ENCODE results near the gene NTRK1. TPM values are rescaled to one million over a fixed set of nuclear protein-coding genes. Genes with fewer than 3 reads are reported as not detected.
A peak's percentile ranks its signal among the peaks of the same experiment; 100 is the strongest.

The NTRK1 gene
- total RNA-seq (1 to 10 TPM; 2.9 to 3.0 TPM), polyA plus RNA-seq (not detected)

GRCh38 chr1:156860628-156861423 is at the start of gene NTRK1:
Gene NTRK1, plus strand, starts transcription at chr1:156860865. Its CDS starts 70 bp downstream, at chr1:156860935.
- H3K4me3 Mint-ChIP-seq, result peak within 1 kb of the TSS; percentile 74 to 90 (median 81)
- H3K4me1 Mint-ChIP-seq, result peaks cover 18 to 38% (median 24%) of the 10 kb centered on the region in 3 donors

GRCh38 chr1:156811168-156811567 is 49.5 kb upstream of the NTRK1 start:
- Mint-ChIP-seq H3K27me3 (peaks cover 0 to 3% of the 10 kb centered on the region in 2 donors), H3K36me3 (peaks cover 17 to 93% (median 26%) of the 10 kb centered on the region in 3 donors), H3K27ac (peak overlapping the region; percentile 48 to 100 (median 99)), H3K4me1 (peaks cover 72 to 84% (median 76%) of the 10 kb centered on the region in 3 donors), H3K4me3 (peak overlapping the region in 6 of 7 donors; percentile 12 to 96 (median 90)), H3K9me3 (no peaks in the 10 kb centered on the region)
- H3K9me3 ChIP-seq (ENCODE audit: low read length), result no peaks in the 10 kb centered on the region
- H3K27me3 ChIP-seq (ENCODE audit: insufficient read depth, low read length, poor library complexity, severe bottlenecking), result no peaks in the 10 kb centered on the region
- H3K36me3 ChIP-seq (ENCODE audit: insufficient read depth, low read length), result peaks cover 26% of the 10 kb centered on the region
- H3K27ac ChIP-seq (ENCODE audit: low read depth, low read length), result no peak overlapping the region
- H3K4me3 ChIP-seq (ENCODE audit: low read length), result no peak overlapping the region
- peaks cover 58% of the 10 kb centered on the region for H3K4me1 ChIP-seq (ENCODE audit: insufficient read depth, low read length)
- CTCF ChIA-PET, result interaction anchor here (1.2 to 6.5 kb wide), 2 partner anchors 50 to 85 kb away, joined by 5 to 46 read pairs; partner anchors contain the start of gene NTRK1
- POLR2A ChIA-PET, result no interaction called here
- no peak for DNase-seq

More at GRCh38 chr1:156860628-156861423, at the start of gene NTRK1:
- POLR2A ChIA-PET, result interaction anchor here (0.6 to 2.6 kb wide), 10 partner anchors 12 to 140 kb away, joined by 3 to 16 read pairs (median 3); partner anchors contain the start of genes METTL25B and SH2D2A
- peak; percentile 46 to 74 (median 51) for DNase-seq
- H3K27ac ChIP-seq (ENCODE audit: low read depth, low read length), result no peak within 1 kb of the TSS
- Mint-ChIP-seq H3K36me3 (no peaks in the 10 kb centered on the region), H3K27ac (peak within 1 kb of the TSS in 5 of 8 donors; percentile 14 to 91 (median 52)), H3K9me3 (no peaks in the 10 kb centered on the region), H3K27me3 (peaks cover 45 to 68% of the 10 kb centered on the region in 2 donors)
- peak within 1 kb of the TSS; percentile 64 for H3K4me3 ChIP-seq (ENCODE audit: low read length)
- CTCF ChIA-PET, result interaction anchor here (0.9 to 6.4 kb wide), 34 partner anchors 8 to 415 kb away, joined by 3 to 146 read pairs (median 6); partner anchors contain the start of genes CRABP2, HDGF, ISG20L2 and METTL25B
- H3K27me3 ChIP-seq (ENCODE audit: insufficient read depth, low read length, poor library complexity, severe bottlenecking), result peaks cover 40% of the 10 kb centered on the region
- no peaks in the 10 kb centered on the region for H3K9me3 ChIP-seq (ENCODE audit: low read length)
- H3K36me3 ChIP-seq (ENCODE audit: insufficient read depth, low read length), result no peaks in the 10 kb centered on the region
- H3K4me1 ChIP-seq (ENCODE audit: insufficient read depth, low read length), result peaks cover 21% of the 10 kb centered on the region

- H3K27me3 Mint-ChIP-seq, result peaks cover 0 to 13% of the 10 kb centered on the region in 2 donors
- peaks cover 0 to 6% (median 4%) of the 10 kb centered on the region in 5 donors for H3K9me3 Mint-ChIP-seq
- H3K4me1 Mint-ChIP-seq, result peaks cover 75 to 88% (median 79%) of the 10 kb centered on the region in 3 donors
- H3K4me1 ChIP-seq (ENCODE audit: insufficient read depth, low read length), result peaks cover 66% of the 10 kb centered on the region
- H3K4me3 Mint-ChIP-seq, result peak overlapping the region; percentile 85 to 98 (median 94)
- ChIA-PET POLR2A (no interaction called here), CTCF (interaction anchor here (1.0 to 6.5 kb wide), 6 partner anchors 17 to 123 kb away, joined by 3 to 46 read pairs (median 5); partner anchors contain the start of gene NTRK1)
- H3K9me3 ChIP-seq (ENCODE audit: low read length), result no peaks in the 10 kb centered on the region
- no peaks in the 10 kb centered on the region for H3K27me3 ChIP-seq (ENCODE audit: insufficient read depth, low read length, poor library complexity, severe bottlenecking)
- H3K36me3 ChIP-seq (ENCODE audit: insufficient read depth, low read length), result peaks cover 18% of the 10 kb centered on the region
- DNase-seq, result no peak
- H3K36me3 Mint-ChIP-seq, result peaks cover 17 to 88% (median 22%) of the 10 kb centered on the region in 3 donors
- no peak overlapping the region for H3K27ac ChIP-seq (ENCODE audit: low read depth, low read length)
- peak overlapping the region; percentile 48 to 100 (median 99) for H3K27ac Mint-ChIP-seq
- no peak overlapping the region for H3K4me3 ChIP-seq (ENCODE audit: low read length)
Observed at GRCh38 chr1:156812293-156812990, 48.2 kb upstream of the NTRK1 start.

- Histone ChIP-seq H3K9me3 (ENCODE audit: low read length) (no peaks in the 10 kb centered on the region), H3K27ac (ENCODE audit: low read depth, low read length) (peak overlapping the region; percentile 97), H3K4me1 (ENCODE audit: insufficient read depth, low read length) (peaks cover 64% of the 10 kb centered on the region), H3K27me3 (ENCODE audit: insufficient read depth, low read length, poor library complexity, severe bottlenecking) (no peaks in the 10 kb centered on the region), H3K4me3 (ENCODE audit: low read length) (peak overlapping the region; percentile 68), H3K36me3 (ENCODE audit: insufficient read depth, low read length) (peaks cover 18% of the 10 kb centered on the region)
- Mint-ChIP-seq H3K4me3 (peak overlapping the region; percentile 85 to 98 (median 94)), H3K27me3 (peaks cover 0 to 13% of the 10 kb centered on the region in 2 donors), H3K9me3 (peaks cover 0 to 6% (median 4%) of the 10 kb centered on the region in 5 donors), H3K27ac (peak overlapping the region; percentile 88 to 100 (median 99)), H3K4me1 (peaks cover 66 to 87% (median 71%) of the 10 kb centered on the region in 3 donors), H3K36me3 (peaks cover 17 to 79% (median 22%) of the 10 kb centered on the region in 3 donors)
- no peak for DNase-seq
- ChIA-PET CTCF (interaction anchor here (1.0 to 6.5 kb wide), 13 partner anchors 9 to 87 kb away, joined by 3 to 46 read pairs (median 5); partner anchors contain the start of gene NTRK1), POLR2A (no interaction called here)
Observed at GRCh38 chr1:156813298-156813697, 47.4 kb upstream of the NTRK1 start.

GRCh38 chr1:156813750-156814570 is 46.7 kb upstream of the NTRK1 start:
- Histone ChIP-seq H3K4me3 (ENCODE audit: low read length) (peak overlapping the region; percentile 68), H3K27ac (ENCODE audit: low read depth, low read length) (peak overlapping the region; percentile 97), H3K4me1 (ENCODE audit: insufficient read depth, low read length) (peaks cover 60% of the 10 kb centered on the region), H3K27me3 (ENCODE audit: insufficient read depth, low read length, poor library complexity, severe bottlenecking) (no peaks in the 10 kb centered on the region), H3K36me3 (ENCODE audit: insufficient read depth, low read length) (peaks cover 18% of the 10 kb centered on the region), H3K9me3 (ENCODE audit: low read length) (no peaks in the 10 kb centered on the region)
- peak overlapping the region; percentile 85 to 98 (median 94) for H3K4me3 Mint-ChIP-seq
- peaks cover 17 to 72% (median 22%) of the 10 kb centered on the region in 3 donors for H3K36me3 Mint-ChIP-seq
- POLR2A ChIA-PET, result interaction anchor here (0.6 kb wide), 1 partner anchor 314 kb away, joined by 5 read pairs; the partner anchor contains the start of gene MEF2D
- DNase-seq, result peak; percentile 77 to 86 (median 81)
- peaks cover 61 to 83% (median 64%) of the 10 kb centered on the region in 3 donors for H3K4me1 Mint-ChIP-seq
- peaks cover 0 to 13% of the 10 kb centered on the region in 2 donors for H3K27me3 Mint-ChIP-seq
- peaks cover 0 to 6% (median 4%) of the 10 kb centered on the region in 5 donors for H3K9me3 Mint-ChIP-seq
- H3K27ac Mint-ChIP-seq, result peak overlapping the region; percentile 88 to 100 (median 99)
- CTCF ChIA-PET, result interaction anchor here (0.6 to 6.5 kb wide), 20 partner anchors 8 to 88 kb away, joined by 3 to 46 read pairs (median 4); partner anchors contain the start of genes NTRK1 and PRCC

GRCh38 chr1:156814571-156815260 is 45.9 kb upstream of the NTRK1 start:
- peak overlapping the region; percentile 99 to 100 (median 99) for H3K27ac Mint-ChIP-seq
- H3K27ac ChIP-seq (ENCODE audit: low read depth, low read length), result peak overlapping the region; percentile 97
- no peaks in the 10 kb centered on the region for H3K9me3 ChIP-seq (ENCODE audit: low read length)
- peaks cover 17 to 67% (median 22%) of the 10 kb centered on the region in 3 donors for H3K36me3 Mint-ChIP-seq
- H3K4me1 ChIP-seq (ENCODE audit: insufficient read depth, low read length), result peaks cover 60% of the 10 kb centered on the region
- peak in 3 of 5 donors; percentile 45 to 67 (median 54) for DNase-seq
- peaks cover 58 to 80% (median 62%) of the 10 kb centered on the region in 3 donors for H3K4me1 Mint-ChIP-seq
- H3K27me3 ChIP-seq (ENCODE audit: insufficient read depth, low read length, poor library complexity, severe bottlenecking), result no peaks in the 10 kb centered on the region
- peak overlapping the region; percentile 85 to 98 (median 94) for H3K4me3 Mint-ChIP-seq
- ChIA-PET CTCF (interaction anchor here (0.7 to 6.5 kb wide), 17 partner anchors 8 to 88 kb away, joined by 3 to 46 read pairs (median 4); partner anchors contain the start of genes NTRK1 and PRCC), POLR2A (no interaction called here)
- H3K9me3 Mint-ChIP-seq, result peaks cover 0 to 6% (median 4%) of the 10 kb centered on the region in 5 donors
- peak overlapping the region; percentile 68 for H3K4me3 ChIP-seq (ENCODE audit: low read length)
- H3K36me3 ChIP-seq (ENCODE audit: insufficient read depth, low read length), result peaks cover 18% of the 10 kb centered on the region
- H3K27me3 Mint-ChIP-seq, result peaks cover 0 to 13% of the 10 kb centered on the region in 2 donors
